K562 (cell line): Measurements from ENCODE around the gene HRAS. TPM values are rescaled to one million over a fixed set of nuclear protein-coding genes. Genes with fewer than 3 reads are reported as not detected.

Source experiments
- BRF2 ChIP-seq: IDR thresholded peaks from 3 replicates; pipeline ENCODE4 v1.6.1; 2011; ENCODE audit warnings: borderline replicate concordance, mild to moderate bottlenecking; ENCODE audit not compliant: insufficient read length, insufficient read depth
- CC2D1A ChIP-seq: fragments of 450-650 bp; IDR thresholded peaks from 2 replicates; pipeline ENCODE4 v1.6.1; 2017; ENCODE audit warnings: mild to moderate bottlenecking
- EHMT2 ChIP-seq: fragments of 450-650 bp; IDR thresholded peaks from 2 replicates; pipeline ENCODE4 v1.6.1; 2018; ENCODE audit warnings: antibody characterized with exemption
- ETV1 ChIP-seq: fragments of 450-650 bp; conservative IDR thresholded peaks from 2 replicates; pipeline ENCODE4 v1.6.1; 2016; ENCODE audit warnings: missing genetic modification characterization, control low read depth, low read depth, missing compliant biosample characterization
- HNRNPH1 ChIP-seq: fragments of 200-400 bp; formaldehyde crosslinking; optimal IDR thresholded peaks from 2 replicates; pipeline ENCODE3; 2017; ENCODE audit warnings: low read depth, mild to moderate bottlenecking, low read length, moderate library complexity
- JUND ChIP-seq, 2 experiments: IDR thresholded peaks; 2 replicates in 1 of 2; 3 replicates in 1 of 2; pipeline ENCODE4 v1.6.1; 2011; ENCODE audit warnings: borderline replicate concordance in 2 of 2, low read depth in 2 of 2, low read length in 2 of 2, improper control_type of control experiment in 1 of 2, missing biosample characterization in 1 of 2, missing genetic modification characterization in 1 of 2, missing genetic modification reagents in 1 of 2
- MCM3 ChIP-seq: fragments of 450-650 bp; IDR thresholded peaks from 2 replicates; pipeline ENCODE4 v1.6.1; 2016
- PRMT5 ChIP-seq: sonication (generic); formaldehyde crosslinking; IDR thresholded peaks from 2 replicates; pipeline ENCODE4 v1.5.0; 2020; ENCODE audit warnings: missing genetic modification reagents
- SMARCE1 ChIP-seq: fragments of 450-650 bp; IDR thresholded peaks from 2 replicates; pipeline ENCODE4 v1.7.1; 2016; ENCODE audit warnings: mild to moderate bottlenecking
- SRSF9 ChIP-seq: fragments of 200-400 bp; formaldehyde crosslinking; IDR thresholded peaks from 2 replicates; pipeline ENCODE4 v1.6.1; 2017; ENCODE audit warnings: low read depth, low read length, borderline replicate concordance
- THRAP3 ChIP-seq: fragments of 450-650 bp; IDR thresholded peaks from 2 replicates; pipeline ENCODE4 v1.6.1; 2016; ENCODE audit warnings: mild to moderate bottlenecking, inconsistent platforms, borderline replicate concordance
- THRB ChIP-seq: fragments of 450-650 bp; formaldehyde crosslinking; conservative IDR thresholded peaks from 2 replicates; pipeline ENCODE4 v1.4.0; 2022; ENCODE audit warnings: mild to moderate bottlenecking, missing genetic modification characterization
- ZC3H8 ChIP-seq: fragments of 450-650 bp; IDR thresholded peaks from 2 replicates; pipeline ENCODE4 v1.6.1; 2017
- ZNF512 ChIP-seq: IDR thresholded peaks from 2 replicates; pipeline ENCODE4 v1.6.1; 2016; ENCODE audit warnings: missing genetic modification characterization, missing compliant biosample characterization
- ZNF639 ChIP-seq, 2 experiments: fragments of 200-800 bp in 1 of 2; sonication (Bioruptor generic) in 1 of 2; sonication (generic) in 1 of 2; formaldehyde crosslinking in 1 of 2; IDR thresholded peaks in 1 of 2; conservative IDR thresholded peaks in 1 of 2; 2 replicates each; pipeline versions ENCODE4 v1.5.0 to v1.6.1; 2016 to 2020; ENCODE audit warnings: missing compliant biosample characterization in 1 of 2, missing genetic modification characterization in 1 of 2, missing genetic modification reagents in 1 of 2
- ZNF695 ChIP-seq: fragments of 450-650 bp; formaldehyde crosslinking; IDR thresholded peaks from 2 replicates; pipeline ENCODE4 v1.4.0; 2020; ENCODE audit warnings: mild to moderate bottlenecking, moderate library complexity
- polyA plus RNA-seq, 8 experiments: library from polyadenylated mRNA; depleted of rRNA in 4 of 8; stranded (reverse) in 5 of 8; unstranded in 3 of 8; fragments of >200 nt; fragmentation: Nextera tagmentation in 2 of 8; fragmentation: Illumina TruSeq in 1 of 8; extraction: Ambion mirVana in 2 of 8; extraction: Trizol in 1 of 8; gene quantifications; 2 replicates each; pipeline versions ENCODE4 v1.2.1 to v1.2.3, GENCODE V29; 2011 to 2014; ENCODE audit warnings: inconsistent platforms in 1 of 8, missing spikeins in 1 of 8
- total RNA-seq, 7 experiments: library from RNA; depleted of rRNA in 6 of 7; stranded (reverse); fragments of >200 nt in 6 of 7; fragmentation: Illumina TruSeq in 2 of 7; extraction: Trizol in 2 of 7; gene quantifications; 2 replicates each; pipeline versions ENCODE4 v1.2.1 to v1.2.3, GENCODE V29; 2011 to 2021; ENCODE audit warnings: low replicate concordance in 1 of 7
- TF ChIP-seq, protein P1 (sequence below): fragments of 450-650 bp; IDR thresholded peaks from 2 replicates; pipeline ENCODE4 v1.6.1; 2017; ENCODE audit warnings: mild to moderate bottlenecking, moderate library complexity

Gene HRAS
- total and polyA plus RNA-seq, 9 of the 15 experiments (the other 6 are each of a cell fraction or from before 2014, with no cell fraction given): 2.8 to 73.5 (median 29.6) TPM

GRCh38 chr11:575996-576768, 40.8 kb upstream of the HRAS start, which contains the start of gene PHRF1 (continued):
- TF ChIP-seq ZNF639 (CRISPR knock-in tag; conservative IDR thresholded peaks at IDR 0.05 in 1 of 2, IDR thresholded peaks at IDR 0.05 in 1 of 2) (peak in 1 of 2 experiments; percentile 93; a peak in 2 of 4 replicates), SRSF9 (no peak), ETV1 (tag) (peak; percentile 51; the same call in 1 of the 2 replicates), THRAP3 (no peak), SMARCE1 (no peak; the same call in 1 of the 2 replicates), THRB (CRISPR knock-in tag) (peak; percentile 60; the same call in 1 of the 2 replicates), EHMT2 (no peak), HNRNPH1 (no peak), ZNF512 (tag) (no peak), JUND (IDR thresholded peaks at IDR 0.05; ENCODE audit: borderline replicate concordance, low read depth, low read length) (peak; percentile 99), JUND (tag; IDR thresholded peaks at IDR 0.05; ENCODE audit: borderline replicate concordance, low read depth, low read length) (no peak; the same call in 2 of the 3 replicates), PRMT5 (CRISPR knock-in tag) (peak; percentile 7; the same call in 1 of the 2 replicates), ZC3H8 (no peak), BRF2 (no peak), ZNF695 (CRISPR knock-in tag) (no peak), CC2D1A (no peak), MCM3 (no peak)
- TF ChIP-seq, protein P1, sequence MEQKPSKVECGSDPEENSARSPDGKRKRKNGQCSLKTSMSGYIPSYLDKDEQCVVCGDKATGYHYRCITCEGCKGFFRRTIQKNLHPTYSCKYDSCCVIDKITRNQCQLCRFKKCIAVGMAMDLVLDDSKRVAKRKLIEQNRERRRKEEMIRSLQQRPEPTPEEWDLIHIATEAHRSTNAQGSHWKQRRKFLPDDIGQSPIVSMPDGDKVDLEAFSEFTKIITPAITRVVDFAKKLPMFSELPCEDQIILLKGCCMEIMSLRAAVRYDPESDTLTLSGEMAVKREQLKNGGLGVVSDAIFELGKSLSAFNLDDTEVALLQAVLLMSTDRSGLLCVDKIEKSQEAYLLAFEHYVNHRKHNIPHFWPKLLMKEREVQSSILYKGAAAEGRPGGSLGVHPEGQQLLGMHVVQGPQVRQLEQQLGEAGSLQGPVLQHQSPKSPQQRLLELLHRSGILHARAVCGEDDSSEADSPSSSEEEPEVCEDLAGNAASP: no peak
